GM21786 (cell line): ENCODE results near the gene UGT1A6.

Experiments
- ATAC-seq: cut with Tn5 transposase; IDR thresholded peaks from one replicate; pipeline ENCODE4 v1.9.1; 2021; ENCODE audit not compliant: unreplicated experiment

UGT1A6 gene

GRCh38 chr2:233799087-233799665, 106.5 kb downstream of the UGT1A6 start:
- ATAC-seq, result no peak

- no peak for ATAC-seq
Observed at GRCh38 chr2:233799716-233800115, 107.0 kb downstream of the UGT1A6 start.

GRCh38 chr2:233800208-233800607, 107.5 kb downstream of the UGT1A6 start:
- no peak for ATAC-seq

GRCh38 chr2:233801357-233802131, 108.9 kb downstream of the UGT1A6 start:
- ATAC-seq, result no peak

GRCh38 chr2:233802132-233802815, 109.6 kb downstream of the UGT1A6 start:
- ATAC-seq, result no peak

GRCh38 chr2:233803292-233803911, 110.7 kb downstream of the UGT1A6 start:
- ATAC-seq, result no peak

- ATAC-seq, result no peak
Observed at GRCh38 chr2:233803994-233804393, 111.3 kb downstream of the UGT1A6 start.

- ATAC-seq, result no peak
Observed at GRCh38 chr2:233807215-233807865, 114.7 kb downstream of the UGT1A6 start.

GRCh38 chr2:233807966-233808935, 115.6 kb downstream of the UGT1A6 start:
- no peak for ATAC-seq

GRCh38 chr2:233810385-233810784, 117.7 kb downstream of the UGT1A6 start:
- no peak for ATAC-seq

GRCh38 chr2:233811087-233811486, 118.4 kb downstream of the UGT1A6 start:
- ATAC-seq, result no peak

GRCh38 chr2:233811732-233812131, 119.0 kb downstream of the UGT1A6 start:
- no peak for ATAC-seq

GRCh38 chr2:233813236-233814055, 120.8 kb downstream of the UGT1A6 start:
- no peak for ATAC-seq

GRCh38 chr2:233814056-233814835, 121.6 kb downstream of the UGT1A6 start:
- no peak for ATAC-seq

GRCh38 chr2:233815861-233816260, 123.2 kb downstream of the UGT1A6 start:
- no peak for ATAC-seq

- ATAC-seq, result no peak
Observed at GRCh38 chr2:233816334-233816733, 123.6 kb downstream of the UGT1A6 start.

- no peak for ATAC-seq
Observed at GRCh38 chr2:233816771-233817170, 124.1 kb downstream of the UGT1A6 start.

GRCh38 chr2:233817361-233817911, 124.7 kb downstream of the UGT1A6 start:
- no peak for ATAC-seq
